Measurements from ENCODE around the gene ARHGEF18.

The ARHGEF18 gene

GRCh38 chr19:7386769-7387168 is 38.0 kb downstream of the ARHGEF18 start:
- no peak for DNase-seq

GRCh38 chr19:7391218-7391670 is 42.5 kb downstream of the ARHGEF18 start:
- DNase-seq = no peak

GRCh38 chr19:7393459-7393858 is 44.7 kb downstream of the ARHGEF18 start:
- DNase-seq = no peak

DNA sequence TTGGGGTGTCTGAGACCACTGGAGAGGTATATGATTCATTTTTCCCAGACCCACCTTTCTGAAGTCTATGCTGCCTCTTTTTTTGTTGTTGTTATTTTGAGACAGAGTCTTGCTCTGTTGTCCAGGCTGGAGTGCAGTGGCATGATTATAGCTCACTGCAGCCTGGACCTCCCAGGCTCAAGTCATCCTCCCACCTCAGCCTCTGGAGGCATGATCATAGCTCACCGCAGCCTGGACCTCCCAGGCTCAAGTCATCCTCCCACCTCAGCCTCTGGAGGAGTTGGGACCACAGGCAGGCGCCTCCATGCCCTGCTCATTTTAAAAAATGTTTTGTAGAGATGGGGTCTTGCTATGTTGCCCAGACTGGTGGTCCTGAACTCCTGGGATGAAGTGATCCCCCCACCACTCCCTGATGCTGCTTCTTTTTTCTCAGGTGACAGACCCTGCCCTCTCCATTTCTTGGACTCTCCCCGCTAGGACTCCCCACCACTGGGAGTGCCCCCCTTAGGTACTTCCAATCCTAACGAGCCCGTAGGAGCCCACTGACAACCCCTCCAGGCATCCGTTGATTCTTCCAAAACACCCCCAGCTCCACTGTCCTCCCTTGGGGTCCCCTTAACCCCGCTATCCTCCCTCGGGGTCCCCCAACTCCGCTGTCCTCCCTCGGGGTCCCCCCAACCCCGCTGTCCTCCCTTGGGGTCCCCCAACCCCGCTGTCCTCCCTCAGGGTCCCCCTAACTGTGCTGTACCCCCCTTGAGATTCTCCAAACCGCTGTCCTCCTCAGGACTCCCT is 45.4 kb downstream of the ARHGEF18 start:
- no peak for DNase-seq

- peak; percentile 20 to 73 for DNase-seq
Observed at GRCh38 chr19:7394731-7395359, 46.1 kb downstream of the ARHGEF18 start.

DNA sequence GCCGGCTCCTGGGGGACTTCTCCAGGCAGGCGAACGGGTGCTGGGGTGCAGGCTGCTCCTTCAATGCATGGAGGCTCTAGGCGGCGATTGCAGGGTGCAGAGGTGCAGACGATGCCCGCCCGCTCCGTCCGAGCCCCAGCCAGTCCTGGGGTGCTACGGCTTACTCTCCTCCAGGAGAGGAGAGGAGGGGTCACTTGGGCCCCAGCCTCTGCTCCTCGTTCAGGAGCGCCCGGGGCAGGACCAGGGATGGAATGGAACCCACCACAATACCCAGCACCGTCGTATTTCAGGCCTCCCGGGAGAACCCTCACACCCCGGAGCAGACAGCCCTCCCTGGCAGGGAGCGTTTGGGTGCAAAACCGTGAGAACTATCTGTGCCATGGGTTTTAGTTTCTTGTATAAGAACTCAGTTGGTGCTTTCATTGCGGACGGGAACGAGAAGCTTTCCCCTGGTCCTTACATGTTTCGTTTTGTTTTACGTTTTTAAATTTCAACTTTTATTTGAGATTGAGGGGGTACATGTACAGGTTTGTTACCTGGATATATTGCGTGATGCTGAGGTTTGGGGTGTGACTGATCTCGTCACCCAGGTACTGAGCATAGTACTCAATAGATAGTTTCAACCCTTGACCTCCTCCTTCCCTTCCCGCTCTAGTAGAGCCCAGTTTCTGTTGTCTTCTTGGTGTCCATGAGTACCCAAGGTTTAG is 46.8 kb downstream of the ARHGEF18 start:
- DNase-seq = no peak

- no peak for DNase-seq
Observed at GRCh38 chr19:7397687-7398086, 49.0 kb downstream of the ARHGEF18 start.

All from NCI-H526 (cell line).